Colonic mucosa (tissue), 4 donors: ENCODE results near the gene SEC22A. TPM values are rescaled to one million over a fixed set of nuclear protein-coding genes. Genes with fewer than 3 reads are reported as not detected.

Source experiments
- DNase-seq: peaks from one replicate; pipeline ENCODE4 v3.0.0-alpha.2; 2020
- H3K27ac ChIP-seq: fragments of 200-600 bp; one replicate; pipeline ENCODE4 v1.8.0; 2021
- H3K27me3 ChIP-seq: fragments of 200-600 bp; one replicate; pipeline ENCODE4 v1.8.0; 2021
- H3K36me3 ChIP-seq: fragments of 200-600 bp; one replicate; pipeline ENCODE4 v1.8.0; 2021
- H3K4me1 ChIP-seq: fragments of 200-600 bp; one replicate; pipeline ENCODE4 v1.8.0; 2021; ENCODE audit warnings: mild to moderate bottlenecking
- H3K4me3 ChIP-seq: fragments of 200-600 bp; one replicate; pipeline ENCODE4 v1.8.0; 2021
- H3K9ac ChIP-seq, 2 donors: one replicate each; pipeline ENCODE4 v1.7.0; 2013; ENCODE audit warnings: control low read depth in 2 of 2, low read depth in 2 of 2, low read length in 2 of 2
- H3K9me3 ChIP-seq: fragments of 200-600 bp; one replicate; pipeline ENCODE4 v1.8.0; 2021
- CTCF ChIP-seq: fragments of 200-600 bp; IDR thresholded peaks from one replicate; pipeline ENCODE4 v1.8.0; 2022; ENCODE audit warnings: antibody characterized with exemption, mild to moderate bottlenecking
- intact Hi-C: fragments of 100-400 bp; cut with DNase I; formaldehyde crosslinking; loops from one replicate; pipeline ENCODE4 v1.14.1; 2022
- total RNA-seq, 2 donors: library from RNA; stranded (reverse); fragmentation: NEBNext Ultra II Directional in 1 of 2; extraction: Animal tissue kit (Norgen Biotek cat#: 25700) in 1 of 2; gene quantifications; one replicate each; pipeline ENCODE4 v1.2.1, GENCODE V29; 2021
- donor health status: healthy.
- donor health status: DM: no; HTN: no; CAD: no.
- donor health status: DM: no; HTN: no; CAD: no.

The SEC22A gene
- total RNA-seq, 2 donors from 2014 or later = 15.6 to 18.7 TPM

GRCh38 chr3:123272547-123272946, 70.8 kb downstream of the SEC22A start:
- intact Hi-C loops = no loop called here
- no peak overlapping the region for H3K9ac ChIP-seq
- no peak overlapping the region for H3K4me3 ChIP-seq
- no peak overlapping the region for H3K27ac ChIP-seq
- no peaks in the 10 kb centered on the region for H3K4me1 ChIP-seq
- no peaks in the 10 kb centered on the region for H3K27me3 ChIP-seq
- DNase-seq = no peak
- no peaks in the 10 kb centered on the region for H3K9me3 ChIP-seq
- H3K36me3 ChIP-seq = no peaks in the 10 kb centered on the region
- TF ChIP-seq CTCF = no peak

GRCh38 chr3:123275691-123276090, 73.9 kb downstream of the SEC22A start:
- Histone ChIP-seq H3K4me1 (no peaks in the 10 kb centered on the region), H3K9me3 (no peaks in the 10 kb centered on the region), H3K9ac (no peak overlapping the region), H3K27me3 (no peaks in the 10 kb centered on the region), H3K36me3 (no peaks in the 10 kb centered on the region), H3K27ac (no peak overlapping the region), H3K4me3 (no peak overlapping the region)
- no peak for DNase-seq
- intact Hi-C loops = no loop called here
- no peak for TF ChIP-seq CTCF

- no peak for DNase-seq
- no peaks in the 10 kb centered on the region for H3K36me3 ChIP-seq
- H3K4me3 ChIP-seq = no peak overlapping the region
- no peaks in the 10 kb centered on the region for H3K9me3 ChIP-seq
- no peak overlapping the region for H3K27ac ChIP-seq
- intact Hi-C loops = no loop called here
- no peaks in the 10 kb centered on the region for H3K4me1 ChIP-seq
- H3K27me3 ChIP-seq = no peaks in the 10 kb centered on the region
- TF ChIP-seq CTCF = no peak
- H3K9ac ChIP-seq = no peak overlapping the region
Observed at GRCh38 chr3:123276346-123277006, 74.7 kb downstream of the SEC22A start.

GRCh38 chr3:123277106-123277505, 75.4 kb downstream of the SEC22A start:
- Histone ChIP-seq H3K27me3 (no peaks in the 10 kb centered on the region), H3K4me1 (no peaks in the 10 kb centered on the region), H3K27ac (no peak overlapping the region), H3K4me3 (no peak overlapping the region), H3K9me3 (no peaks in the 10 kb centered on the region), H3K36me3 (no peaks in the 10 kb centered on the region), H3K9ac (no peak overlapping the region)
- intact Hi-C loops = no loop called here
- no peak for DNase-seq
- no peak for TF ChIP-seq CTCF

GRCh38 chr3:123278446-123278845, 76.7 kb downstream of the SEC22A start:
- intact Hi-C loops = no loop called here
- no peak for DNase-seq

More at GRCh38 chr3:123278446-123278845, 76.7 kb downstream of the SEC22A start:
- H3K9me3 ChIP-seq = no peaks in the 10 kb centered on the region
- no peaks in the 10 kb centered on the region for H3K4me1 ChIP-seq
- H3K9ac ChIP-seq = no peak overlapping the region
- no peak overlapping the region for H3K27ac ChIP-seq
- no peak overlapping the region for H3K4me3 ChIP-seq
- no peak for TF ChIP-seq CTCF
- no peaks in the 10 kb centered on the region for H3K36me3 ChIP-seq
- H3K27me3 ChIP-seq = no peaks in the 10 kb centered on the region
